RWPE1 (cell line): ENCODE results near the gene PLA2G4D.

Experiments used
- CTCF ChIA-PET: fragments of 350-600 bp; sonication (Branson Sonifier 250); formaldehyde crosslinking; extraction: SDS; loops from one replicate; lab custom pipeline; 2021; lab: Yijun Ruan, JAX
- POLR2A ChIA-PET: fragments of 400-600 bp; formaldehyde crosslinking; extraction: SDS; loops from one replicate; lab custom pipeline; 2020; ENCODE audit warnings: antibody characterized with exemption; ENCODE audit not compliant: low non-redundant PET; lab: Yijun Ruan, JAX
- DNase-seq: peaks from one replicate; pipeline ENCODE4 v3.0.0; 2012; ENCODE audit warnings: low spot score
- H3K27ac ChIP-seq: fragments of 450-650 bp; 2 replicates; pipeline ENCODE4 v1.5.1; 2017
- CTCF ChIP-seq: fragments of 450-650 bp; conservative IDR thresholded peaks from 2 replicates; pipeline ENCODE4 v1.5.1; 2017; ENCODE audit warnings: low read depth, mild to moderate bottlenecking

The PLA2G4D gene

GRCh38 chr15:42018306-42019224 is 75.8 kb downstream of the PLA2G4D start:
- DNase-seq: no peak
- ChIA-PET CTCF (interaction anchor here (0.6 kb wide), 2 partner anchors 17 to 358 kb away, joined by 3 read pairs; partner anchors contain the start of gene MGA), POLR2A (no interaction called here)
- H3K27ac ChIP-seq: no peak overlapping the region
- no peak for TF ChIP-seq CTCF
